ENCODE data around the gene PIEZO2. TPM values are rescaled to one million over a fixed set of nuclear protein-coding genes. Genes with fewer than 3 reads are reported as not detected.

PIEZO2 gene
- total RNA-seq, 1 donor from 2014 or later = 100.0 TPM

DNA sequence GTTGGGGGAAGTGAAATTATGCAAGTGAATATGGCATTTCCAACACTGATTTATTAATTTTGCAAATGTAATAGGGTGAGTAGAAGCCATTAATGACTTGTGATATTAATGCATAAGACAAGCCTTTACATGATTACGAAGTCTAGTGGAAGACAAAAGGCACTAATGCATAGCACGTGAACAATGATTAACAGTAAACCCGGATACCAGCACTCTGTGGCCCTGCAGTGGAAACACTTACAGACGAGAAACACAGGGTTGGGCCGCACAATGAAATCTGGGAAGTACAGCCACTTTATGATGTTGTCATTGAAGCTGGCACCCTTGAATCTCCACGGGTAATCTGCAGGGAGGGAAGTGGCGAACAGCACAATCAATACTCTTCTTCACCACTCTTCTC is 390.1 kb downstream of the PIEZO2 start:
- DNase-seq (ENCODE audit: extremely low read depth, low read depth, low spot score) = no peak

DNA sequence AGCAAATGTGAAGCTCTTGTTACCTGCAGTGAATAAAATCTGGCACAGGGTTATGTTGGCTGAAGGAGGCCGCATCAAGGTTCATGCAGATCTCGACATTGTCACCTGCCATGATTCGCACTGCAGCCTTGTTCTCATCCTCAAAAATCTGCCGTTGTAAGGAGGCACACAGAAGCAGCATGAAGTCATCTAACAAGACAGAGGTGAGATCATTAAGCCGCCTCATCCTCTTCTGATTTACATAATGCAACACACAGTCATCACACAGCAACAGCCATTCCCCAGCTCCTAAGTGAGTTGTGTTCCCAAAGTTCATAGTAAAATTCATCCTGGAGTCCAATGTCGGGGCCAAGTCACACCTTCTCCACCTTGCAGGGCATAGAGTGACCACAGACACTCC is 391.4 kb downstream of the PIEZO2 start:
- DNase-seq (ENCODE audit: extremely low read depth, low read depth, low spot score) = no peak

DNA sequence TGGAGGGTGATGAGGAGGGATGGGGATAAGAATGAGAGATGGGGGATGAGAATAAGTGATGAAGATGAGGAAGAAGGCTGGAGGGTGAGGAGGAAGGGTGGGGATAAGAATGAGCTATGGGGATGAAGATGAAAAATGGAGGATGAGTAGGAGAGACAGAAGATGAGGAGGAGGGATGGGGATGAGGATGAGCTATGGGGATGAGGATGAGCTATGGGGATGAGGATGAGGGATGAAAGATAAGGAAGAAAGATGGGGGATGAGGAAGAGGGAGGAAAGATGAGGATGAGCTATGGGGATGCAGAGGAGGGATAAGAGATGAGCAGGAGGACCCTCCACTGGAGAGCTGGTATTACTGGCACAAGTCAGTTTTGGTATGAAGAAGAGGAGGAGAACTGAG is 392.0 kb downstream of the PIEZO2 start:
- DNase-seq (ENCODE audit: extremely low read depth, low read depth, low spot score) = no peak

DNA sequence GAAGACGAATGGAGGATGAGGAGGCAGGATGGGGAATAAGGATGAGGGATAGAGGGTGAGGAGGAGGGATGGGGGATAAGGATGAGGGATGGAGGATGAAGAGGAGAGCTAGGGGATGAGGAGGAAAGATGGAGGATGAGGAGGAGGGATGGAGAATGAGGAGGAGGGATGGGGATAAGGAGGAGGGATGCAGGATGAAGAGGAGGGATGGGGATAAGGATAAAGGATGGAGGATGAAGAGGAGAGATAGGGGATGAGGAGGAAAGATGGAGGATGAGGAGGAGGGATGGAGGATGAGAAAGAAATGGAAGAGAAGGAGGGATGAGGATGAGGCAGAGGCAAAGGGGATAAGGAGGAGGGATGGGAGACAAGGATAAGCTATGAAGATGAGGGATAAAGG is 393.5 kb downstream of the PIEZO2 start:
- no peak for DNase-seq (ENCODE audit: extremely low read depth, low read depth, low spot score)

DNA sequence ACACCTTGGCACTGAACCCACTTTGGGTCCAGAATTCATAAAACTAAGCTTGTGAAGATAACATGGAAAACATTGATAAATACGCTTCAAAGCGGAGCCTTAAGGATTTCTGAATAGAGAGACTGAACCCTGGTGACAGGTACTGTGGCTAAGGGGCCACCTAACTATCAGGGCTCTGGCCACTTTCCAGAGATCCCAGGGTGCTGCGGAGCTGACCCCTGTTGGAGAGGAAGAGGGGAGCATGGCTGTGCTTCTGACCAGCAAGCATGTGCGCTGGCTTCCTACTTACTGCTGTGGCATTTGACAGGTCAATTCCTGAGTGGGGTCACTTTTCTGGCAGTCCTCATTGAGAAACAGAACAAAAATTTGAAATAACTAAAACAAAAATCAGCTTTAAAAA is 395.2 kb downstream of the PIEZO2 start:
- DNase-seq (ENCODE audit: extremely low read depth, low read depth, low spot score) = no peak

DNA sequence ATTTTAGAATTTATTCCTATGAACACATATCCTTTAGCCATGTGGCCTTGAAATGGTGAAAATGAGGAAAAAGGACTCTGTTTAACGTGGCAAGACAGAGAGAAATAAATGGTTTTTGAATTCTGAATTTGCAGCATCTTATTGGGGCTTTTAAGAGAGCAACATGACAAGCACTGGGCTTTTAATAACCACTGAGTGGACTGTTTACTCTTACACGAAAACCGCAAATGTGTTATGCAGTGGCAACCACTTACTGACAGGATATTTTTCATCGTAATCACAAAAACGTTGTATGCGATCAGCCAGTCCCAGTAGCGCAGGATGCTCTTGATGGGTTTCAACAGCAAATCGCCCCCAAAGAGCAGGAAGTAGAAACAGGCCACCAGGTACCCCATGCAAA is 397.0 kb downstream of the PIEZO2 start:
- no peak for DNase-seq (ENCODE audit: extremely low read depth, low read depth, low spot score)

DNA sequence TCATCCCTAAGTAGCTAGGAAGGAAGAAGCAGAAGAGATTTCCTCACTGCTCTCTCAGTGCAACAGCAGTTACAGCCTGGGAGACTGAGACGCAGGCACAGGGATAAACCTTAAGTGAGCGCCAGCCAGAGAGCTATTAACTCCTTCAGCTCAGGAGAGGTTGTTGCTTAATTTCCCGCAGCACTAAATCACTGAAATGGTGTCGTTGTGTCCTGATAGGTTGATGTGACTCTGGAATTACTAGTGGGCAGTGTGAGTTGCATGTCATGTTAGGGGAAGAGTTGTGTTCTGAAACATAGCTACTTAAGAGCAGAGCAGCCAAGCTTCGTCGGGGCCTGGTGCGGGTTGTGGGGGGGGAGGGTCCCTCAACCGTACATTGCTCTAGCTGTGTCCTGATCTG is 397.7 kb downstream of the PIEZO2 start:
- DNase-seq (ENCODE audit: extremely low read depth, low read depth, low spot score) = no peak

DNA sequence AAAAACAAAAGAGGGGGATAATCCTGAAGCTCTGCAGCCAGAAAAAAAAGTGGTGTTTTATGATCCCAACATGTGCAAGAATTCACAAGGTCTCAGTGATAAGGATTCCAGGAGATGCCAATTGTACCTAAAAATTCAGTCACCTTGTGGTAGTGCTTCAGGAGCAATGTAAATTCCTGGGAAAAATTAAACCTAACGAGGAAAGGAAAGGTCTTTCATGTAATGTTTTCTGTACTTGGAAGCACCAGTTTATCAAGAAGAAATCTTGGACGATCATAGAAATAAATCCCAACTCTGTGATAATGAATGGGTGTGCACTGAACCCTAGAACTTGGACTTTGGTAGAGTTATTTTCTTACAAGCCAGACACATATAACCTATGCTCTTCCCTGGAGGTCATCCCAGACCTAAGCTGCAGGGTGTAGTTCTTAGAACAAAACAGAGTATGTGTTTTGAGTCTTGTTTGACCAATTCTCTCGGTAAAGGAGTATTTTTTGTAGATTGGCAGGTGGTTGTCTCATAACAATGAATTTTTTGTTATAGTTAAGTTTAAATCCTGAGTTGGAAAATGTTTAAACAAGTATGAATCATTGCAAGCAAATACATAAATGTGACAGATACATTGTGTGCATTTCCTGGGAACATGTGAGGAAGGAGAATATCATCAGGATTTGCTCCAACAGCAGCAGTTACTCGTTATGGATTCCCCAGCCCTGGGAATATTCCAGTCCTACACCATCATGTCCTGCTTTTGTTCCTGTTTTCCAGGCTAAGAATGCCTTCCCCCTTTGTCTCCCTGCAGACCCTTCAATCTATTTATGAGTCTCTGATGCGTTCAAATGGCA is 399.0 kb downstream of the PIEZO2 start:
- DNase-seq (ENCODE audit: extremely low read depth, low read depth, low spot score) = no peak

DNA sequence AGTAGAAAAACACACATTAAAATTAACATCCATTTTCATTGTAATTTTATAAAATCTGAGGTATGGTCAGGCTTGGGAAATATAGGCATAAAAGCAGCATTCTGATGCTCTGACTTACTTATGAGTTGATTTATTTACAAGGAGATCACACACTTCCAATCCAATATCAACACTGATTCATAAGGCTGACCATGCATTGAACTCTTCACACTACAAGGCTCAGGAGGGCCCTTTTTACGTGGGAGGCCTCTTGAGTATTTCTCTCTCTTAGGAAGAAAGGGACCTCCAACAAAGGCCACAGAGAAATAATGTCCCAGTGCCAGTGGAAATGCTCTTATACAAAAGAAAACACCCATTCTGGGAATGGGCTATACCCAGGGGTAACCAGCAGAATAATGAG is 400.7 kb downstream of the PIEZO2 start:
- DNase-seq (ENCODE audit: extremely low read depth, low read depth, low spot score) = no peak

DNA sequence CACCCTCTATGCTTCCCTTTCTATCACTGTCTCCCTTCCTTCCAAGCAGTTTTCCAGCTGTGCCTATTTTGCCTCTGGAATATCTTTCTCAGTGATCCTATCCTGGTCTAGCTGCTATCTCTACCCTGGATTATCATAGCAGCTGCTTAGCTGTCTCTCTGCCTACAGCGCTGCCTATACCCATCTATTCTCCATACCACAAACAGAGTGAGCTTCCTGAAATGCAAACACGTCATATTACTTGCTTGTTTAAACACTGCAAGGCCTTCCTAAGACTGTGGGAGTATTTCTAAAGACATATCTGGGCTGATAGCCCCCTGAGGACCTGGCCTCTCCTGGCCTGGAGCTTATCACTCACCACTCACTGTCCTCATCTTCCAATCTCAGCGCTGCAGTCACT is 403.4 kb downstream of the PIEZO2 start:
- no peak for DNase-seq (ENCODE audit: extremely low read depth, low read depth, low spot score)

DNA sequence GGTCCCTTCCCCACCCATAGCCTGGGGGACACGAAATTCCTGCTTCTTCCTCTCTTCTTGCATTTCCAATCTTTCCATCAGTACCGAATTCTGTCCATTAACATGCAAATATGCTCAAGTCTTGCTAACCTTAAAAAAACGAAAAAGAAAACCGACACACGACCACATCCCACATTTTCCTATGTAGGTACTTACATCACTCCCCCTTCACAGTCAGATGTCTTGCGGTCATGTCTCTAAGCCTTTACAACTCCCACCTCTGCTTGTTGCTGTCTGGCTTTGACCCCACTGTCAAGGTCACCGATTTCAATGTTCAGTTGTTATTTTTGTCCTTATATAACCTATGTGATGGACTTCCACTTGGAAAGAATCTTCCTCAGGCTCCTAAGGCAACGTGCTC is 404.1 kb downstream of the PIEZO2 start:
- DNase-seq (ENCODE audit: extremely low read depth, low read depth, low spot score) = no peak

DNA sequence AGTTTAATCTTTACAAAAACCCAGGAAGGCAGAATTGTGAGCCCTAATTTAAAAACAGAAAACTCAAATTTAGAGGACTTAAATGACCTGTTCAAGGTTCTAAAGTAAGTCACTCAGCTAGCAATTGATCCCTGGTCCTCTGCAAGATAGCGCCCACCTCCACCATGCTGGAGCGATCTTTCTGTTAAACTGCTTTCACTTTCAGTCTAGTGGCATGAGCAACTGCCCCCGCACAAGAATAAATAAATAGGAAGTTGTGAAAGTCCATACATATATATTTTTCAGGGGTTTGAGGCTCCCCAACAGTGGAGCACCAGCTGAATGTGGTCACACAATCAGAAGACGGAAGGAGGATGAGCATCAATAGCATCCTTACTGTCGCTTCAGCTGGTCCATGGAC is 405.6 kb downstream of the PIEZO2 start:
- no peak for DNase-seq (ENCODE audit: extremely low read depth, low read depth, low spot score)

DNA sequence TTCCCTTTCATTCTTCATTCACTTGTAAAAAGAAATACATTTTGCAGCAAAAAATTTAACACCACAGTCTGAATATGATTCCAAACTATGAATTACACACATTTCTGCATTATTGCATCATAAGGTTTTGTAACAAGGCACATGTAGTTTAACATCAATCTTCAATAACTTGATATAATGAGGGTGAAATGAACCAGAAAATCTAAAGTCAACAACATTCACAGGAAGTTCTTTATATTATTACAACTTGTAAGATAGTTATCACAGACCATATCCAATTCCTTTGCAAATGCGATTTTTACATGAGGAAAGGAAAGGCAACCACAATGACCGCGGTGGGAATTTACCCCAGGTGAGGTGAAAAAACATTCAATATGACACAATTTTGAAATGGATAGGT is 410.2 kb downstream of the PIEZO2 start:
- DNase-seq (ENCODE audit: extremely low read depth, low read depth, low spot score) = no peak

DNA sequence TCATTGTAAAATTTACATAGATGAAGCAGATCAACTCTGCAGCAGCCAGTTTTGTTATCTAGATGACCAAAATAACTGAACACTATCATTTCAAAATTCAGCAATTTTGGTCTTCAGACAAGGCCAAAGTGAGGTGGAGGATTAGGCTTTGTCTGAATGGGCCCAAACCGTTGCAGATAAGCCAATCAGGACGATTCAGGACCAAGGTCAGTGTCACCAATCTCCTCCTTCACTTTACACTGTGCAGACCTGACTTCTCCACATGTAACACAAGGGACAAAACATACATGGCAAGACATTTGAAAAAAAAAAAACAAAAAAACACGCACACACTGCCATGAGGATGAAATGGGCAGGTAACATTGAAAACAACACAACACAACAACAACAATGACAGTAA is 412.4 kb downstream of the PIEZO2 start:
- DNase-seq (ENCODE audit: extremely low read depth, low read depth, low spot score) = no peak

DNA sequence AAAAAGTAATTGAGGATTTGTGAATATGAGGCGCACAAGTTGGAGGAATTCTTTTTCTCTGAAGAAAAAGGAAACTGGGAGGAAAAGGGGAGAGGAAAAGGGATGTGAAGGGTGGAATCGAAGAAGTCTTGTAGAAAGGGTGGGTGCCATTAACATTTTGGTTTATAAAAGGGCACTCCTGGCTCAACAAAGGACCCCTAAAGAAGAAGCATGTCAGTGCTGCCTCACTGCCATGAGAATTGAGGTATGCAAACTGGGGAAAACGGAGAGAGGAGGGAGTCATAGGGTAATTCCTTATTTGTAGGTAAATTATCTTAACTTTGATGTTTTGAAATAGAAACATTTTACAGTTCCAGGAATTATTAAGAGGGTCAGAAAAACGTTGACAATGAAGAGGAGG is 416.4 kb downstream of the PIEZO2 start:
- no peak for DNase-seq (ENCODE audit: extremely low read depth, low read depth, low spot score)

DNA sequence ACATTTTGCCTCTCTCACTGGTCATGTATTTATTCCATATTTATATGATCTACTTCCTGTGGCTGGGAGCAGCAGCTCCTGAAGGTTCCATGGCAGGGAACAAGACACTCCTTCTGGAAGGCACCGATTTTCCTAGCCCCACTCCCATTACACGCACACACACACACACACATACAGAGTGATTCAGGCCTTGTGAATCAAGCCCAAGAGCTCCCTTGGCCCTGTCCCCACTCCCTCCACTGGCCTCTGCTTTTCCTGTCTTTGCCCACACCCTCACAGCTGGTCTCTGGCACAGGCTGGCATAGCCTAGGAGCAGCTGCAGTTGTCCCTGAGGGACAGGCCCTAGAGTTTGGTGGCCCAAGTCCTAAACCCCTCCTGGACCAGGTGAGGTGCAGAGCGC is 421.9 kb downstream of the PIEZO2 start:
- DNase-seq (ENCODE audit: extremely low read depth, low read depth, low spot score) = no peak

DNA sequence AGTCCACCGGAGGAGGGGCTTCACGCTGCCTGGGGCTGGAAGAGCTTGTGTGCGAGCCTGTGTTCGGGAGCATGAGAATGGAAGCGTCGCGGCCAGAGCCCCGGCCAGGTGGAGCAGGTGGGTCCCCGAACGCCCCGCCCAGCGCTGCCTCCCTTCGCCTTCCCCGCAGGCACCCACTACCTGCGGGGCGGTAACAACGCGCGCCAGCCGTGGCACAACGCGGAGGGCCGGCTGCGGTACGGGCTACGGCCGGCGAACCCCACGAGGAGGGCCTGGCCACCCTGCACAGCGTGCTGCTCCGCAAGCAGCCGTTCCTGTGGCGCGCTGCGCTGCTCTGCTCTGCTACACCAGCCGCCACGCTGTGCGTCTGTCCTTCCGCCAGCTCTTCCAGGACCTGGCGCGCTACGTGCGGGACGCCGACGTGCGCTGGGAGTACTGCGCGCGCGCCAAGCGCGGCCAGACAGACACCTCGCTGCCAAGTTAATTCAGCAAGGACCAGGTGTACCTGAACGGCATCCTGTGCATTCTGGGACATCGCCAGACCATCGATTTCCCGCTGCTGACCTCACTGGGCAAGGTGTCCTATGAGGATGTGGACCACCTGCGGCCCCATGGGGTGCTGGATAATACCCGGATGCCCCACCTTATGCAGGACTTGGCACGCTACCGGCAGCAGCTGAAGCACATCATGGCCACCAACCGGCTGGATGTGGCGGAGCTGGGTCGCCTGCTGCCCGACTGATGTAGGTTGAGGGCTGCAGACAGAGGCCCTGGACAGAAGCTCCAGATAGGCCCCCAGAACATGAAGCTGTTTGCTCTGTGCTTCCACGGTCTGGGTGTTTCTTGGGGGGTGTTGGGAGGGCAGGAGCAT is 422.9 kb downstream of the PIEZO2 start:
- DNase-seq (ENCODE audit: extremely low read depth, low read depth, low spot score) = no peak

DNA sequence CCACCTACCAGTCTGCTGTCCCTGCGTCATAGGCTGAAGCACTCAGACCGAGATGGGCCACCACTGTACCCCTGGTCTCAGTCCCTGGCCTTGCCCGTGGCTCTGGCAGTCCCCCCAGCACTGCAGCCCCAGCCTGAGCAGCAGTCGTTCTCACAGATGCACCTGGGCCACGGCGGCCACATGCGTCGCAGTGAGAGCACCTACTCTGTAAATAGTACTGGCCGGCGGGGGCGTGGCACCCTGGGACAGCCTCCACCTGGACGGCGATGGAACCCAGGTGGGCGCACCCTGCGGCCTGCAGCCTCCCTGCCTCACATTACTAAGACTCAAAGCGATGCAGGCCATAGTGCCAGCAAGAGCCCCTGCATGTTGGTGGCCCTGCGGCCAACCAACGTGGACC is 424.7 kb downstream of the PIEZO2 start:
- DNase-seq (ENCODE audit: extremely low read depth, low read depth, low spot score) = no peak

DNA sequence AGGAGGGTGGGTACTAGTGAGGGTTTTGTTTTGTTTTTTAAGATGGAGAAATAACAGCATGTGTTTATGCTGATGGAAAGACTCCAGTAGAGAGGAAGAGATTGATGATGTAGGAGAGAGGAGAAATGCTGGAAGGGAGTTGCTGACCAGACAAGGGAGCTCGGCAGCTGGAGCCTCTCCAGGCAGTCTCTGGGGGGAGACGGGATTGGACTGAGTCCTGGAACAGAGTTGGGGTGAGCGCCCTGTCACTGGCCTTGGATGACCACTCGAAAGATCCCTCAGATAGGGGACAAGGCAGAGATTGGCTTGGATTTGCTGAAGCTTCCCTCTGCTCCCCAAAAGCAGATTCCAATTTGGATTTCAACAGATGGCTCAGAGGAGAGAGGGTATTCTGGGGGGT is 425.9 kb downstream of the PIEZO2 start:
- no peak for DNase-seq (ENCODE audit: extremely low read depth, low read depth, low spot score)

DNA sequence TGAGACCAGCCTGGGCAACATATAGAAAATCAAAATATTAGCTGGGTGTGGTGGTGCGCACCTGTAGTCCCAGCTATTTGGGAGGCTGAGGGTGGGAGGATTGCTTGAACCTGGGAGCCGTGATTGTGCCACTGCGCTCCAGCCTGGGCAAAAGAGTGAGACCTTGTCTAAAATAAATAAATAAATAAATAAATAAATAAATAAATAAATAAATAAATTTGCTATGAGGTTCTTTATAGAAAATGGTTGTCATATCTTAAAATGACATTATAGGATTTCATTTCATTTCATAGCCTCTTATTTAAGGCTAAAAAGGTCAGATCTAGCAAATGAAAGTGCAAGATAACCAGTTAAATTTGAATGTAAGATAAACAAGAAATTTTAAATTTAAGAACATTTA is 430.6 kb downstream of the PIEZO2 start:
- DNase-seq (ENCODE audit: extremely low read depth, low read depth, low spot score) = no peak

DNA sequence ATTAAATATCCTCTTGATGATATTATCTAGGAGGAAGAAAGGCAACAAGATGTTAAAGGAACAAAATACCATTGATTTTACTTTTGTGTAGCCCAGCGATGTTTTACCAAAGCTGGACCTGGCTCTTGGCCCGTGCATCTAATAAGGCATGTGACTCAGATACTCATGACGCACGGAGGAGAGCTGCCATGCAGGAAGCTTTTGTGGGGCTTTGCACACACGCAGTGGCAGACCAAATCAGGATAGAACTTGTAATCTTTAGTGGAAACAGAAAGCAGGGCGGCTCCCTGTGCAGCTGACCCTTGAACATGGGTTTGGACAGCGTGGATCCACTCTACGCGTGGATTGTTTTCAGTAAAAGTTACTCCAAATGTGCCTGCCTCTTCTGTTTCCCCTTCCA is 433.6 kb downstream of the PIEZO2 start:
- no peak for DNase-seq (ENCODE audit: extremely low read depth, low read depth, low spot score)

DNA sequence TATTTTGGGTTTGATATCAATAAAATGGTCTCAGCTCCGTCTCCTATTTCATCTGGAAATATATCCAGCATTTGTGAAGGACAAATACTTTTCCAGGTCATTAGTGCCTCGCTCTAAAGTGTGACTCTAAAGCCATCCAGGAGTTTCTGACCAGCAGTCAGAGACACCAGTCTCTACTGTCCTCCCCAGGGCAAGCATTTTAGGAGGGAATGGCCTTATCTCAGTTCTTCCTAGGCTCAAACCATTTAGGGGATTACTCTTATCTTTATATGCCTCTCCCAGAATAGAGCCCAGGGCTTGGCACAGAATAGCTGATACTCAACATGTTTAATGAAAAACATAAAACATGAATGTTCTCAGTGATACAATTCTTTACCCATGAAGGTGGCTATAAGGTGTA is 436.0 kb downstream of the PIEZO2 start:
- DNase-seq (ENCODE audit: extremely low read depth, low read depth, low spot score) = no peak

Measured in glomerular endothelial cell (primary cell).